Liver (tissue), 9 donors: ENCODE results near the gene NIPAL3. TPM values are rescaled to one million over a fixed set of nuclear protein-coding genes. Genes with fewer than 3 reads are reported as not detected.

Experiments
- DNase-seq: peaks from one replicate; pipeline ENCODE4 v3.0.0-alpha.2; 2017; ENCODE audit warnings: low spot score
- H3K27ac ChIP-seq, 2 donors: one replicate each; pipeline ENCODE4 v1.7.0; 2013; ENCODE audit warnings: inconsistent platforms in 2 of 2, low read length in 2 of 2, control low read depth in 1 of 2, low read depth in 1 of 2, mild to moderate bottlenecking in 1 of 2
- H3K27me3 ChIP-seq, 4 donors: one replicate each; pipeline versions ENCODE4 v1.6.1 to v1.7.0; 2013; ENCODE audit warnings: low read length in 3 of 4, inconsistent platforms in 1 of 4, mild to moderate bottlenecking in 1 of 4, moderate library complexity in 1 of 4; ENCODE audit not compliant: control insufficient read depth in 4 of 4, insufficient read depth in 4 of 4
- H3K36me3 ChIP-seq, 4 donors: one replicate each; pipeline versions ENCODE4 v1.6.1 to v1.7.0; 2013; ENCODE audit warnings: low read length in 3 of 4, mild to moderate bottlenecking in 3 of 4, low read depth in 1 of 4, moderate library complexity in 1 of 4; ENCODE audit not compliant: control insufficient read depth in 4 of 4, insufficient read depth in 3 of 4
- H3K4me1 ChIP-seq, 4 donors: one replicate each; pipeline versions ENCODE4 v1.6.1 to v1.7.0; 2013; ENCODE audit warnings: low read length in 3 of 4, mild to moderate bottlenecking in 3 of 4, moderate library complexity in 1 of 4; ENCODE audit not compliant: control insufficient read depth in 4 of 4, insufficient read depth in 4 of 4
- H3K4me3 ChIP-seq, 3 donors: one replicate each; pipeline versions ENCODE4 v1.6.1 to v1.7.0; 2013; ENCODE audit warnings: low read length in 3 of 3, control low read depth in 1 of 3, low read depth in 1 of 3, mild to moderate bottlenecking in 1 of 3
- H3K9ac ChIP-seq, 2 donors: one replicate each; pipeline ENCODE4 v1.7.0; 2013; ENCODE audit warnings: low read length in 2 of 2, mild to moderate bottlenecking in 2 of 2, moderate library complexity in 2 of 2, control low read depth in 1 of 2, low read depth in 1 of 2
- H3K9me3 ChIP-seq, 4 donors: one replicate each; pipeline versions ENCODE4 v1.6.1 to v1.7.0; 2013; ENCODE audit warnings: low read length in 3 of 4; ENCODE audit not compliant: control insufficient read depth in 4 of 4
- ATF3 ChIP-seq: IDR thresholded peaks from 2 replicates; pipeline ENCODE4 v1.6.1; 2016; ENCODE audit warnings: antibody characterized with exemption
- EGR1 ChIP-seq, 2 donors: IDR thresholded peaks; 2 replicates each; pipeline ENCODE4 v1.6.1; 2016 to 2018; ENCODE audit warnings: antibody characterized with exemption in 2 of 2, low read depth in 2 of 2
- FOXA2 ChIP-seq: IDR thresholded peaks from 2 replicates; pipeline ENCODE4 v1.6.1; 2016; ENCODE audit warnings: antibody characterized with exemption
- GABPA ChIP-seq, 2 donors: IDR thresholded peaks in 1 of 2; conservative IDR thresholded peaks in 1 of 2; 2 replicates each; pipeline ENCODE4 v1.6.1; 2016; ENCODE audit warnings: antibody characterized with exemption in 2 of 2, mild to moderate bottlenecking in 1 of 2, moderate library complexity in 1 of 2
- HNF4G ChIP-seq: IDR thresholded peaks from 2 replicates; pipeline ENCODE4 v1.6.1; 2016; ENCODE audit warnings: antibody characterized with exemption
- JUND ChIP-seq, 2 donors: IDR thresholded peaks; 2 replicates each; pipeline ENCODE4 v1.6.1; 2016; ENCODE audit warnings: antibody characterized with exemption in 2 of 2
- RAD21 ChIP-seq, 2 donors: IDR thresholded peaks; 2 replicates each; pipeline ENCODE4 v1.6.1; 2016; ENCODE audit warnings: antibody characterized with exemption in 2 of 2, mild to moderate bottlenecking in 2 of 2
- SP1 ChIP-seq: IDR thresholded peaks from 2 replicates; pipeline ENCODE4 v1.6.1; 2018; ENCODE audit warnings: antibody characterized with exemption, mild to moderate bottlenecking
- ZBTB33 ChIP-seq: IDR thresholded peaks from 2 replicates; pipeline ENCODE4 v1.6.1; 2016; ENCODE audit warnings: antibody characterized with exemption
- WGBS: extraction: QIAGEN DNeasy Blood & Tissue Kit; methylation state at CpG from one replicate; pipeline ENCODE4 v1.1.7; 2013; 5-methylcytosine and 5-hydroxymethylcytosine counted together
- polyA plus RNA-seq, 2 donors: library from polyadenylated mRNA; stranded (reverse) in 1 of 2; unstranded in 1 of 2; fragments of 200-250 nt in 1 of 2; fragments of >200 nt in 1 of 2; fragmentation: Nextera tagmentation in 1 of 2; extraction: Ambion mirVana in 1 of 2; gene quantifications; one replicate each; pipeline versions ENCODE4 v1.2.1 to v1.2.3, GENCODE V29; 2013 to 2015
- total RNA-seq, 2 donors: library from RNA; depleted of rRNA; stranded (reverse); fragments of >200 nt; gene quantifications; one replicate each; pipeline ENCODE4 v1.2.3, GENCODE V29; 2014
- TF ChIP-seq, protein P1 (sequence below): IDR thresholded peaks from 2 replicates; pipeline ENCODE4 v1.6.1; 2016; ENCODE audit warnings: antibody characterized with exemption, mild to moderate bottlenecking
- donor health status: healthy.
- donor health status: healthy.
- donor health status: healthy.
- donor health status: healthy.
- donor health status: healthy.

The NIPAL3 gene
- total and polyA plus RNA-seq, 4 donors, result 3.0 to 12.0 (median 6.0) TPM

DNA sequence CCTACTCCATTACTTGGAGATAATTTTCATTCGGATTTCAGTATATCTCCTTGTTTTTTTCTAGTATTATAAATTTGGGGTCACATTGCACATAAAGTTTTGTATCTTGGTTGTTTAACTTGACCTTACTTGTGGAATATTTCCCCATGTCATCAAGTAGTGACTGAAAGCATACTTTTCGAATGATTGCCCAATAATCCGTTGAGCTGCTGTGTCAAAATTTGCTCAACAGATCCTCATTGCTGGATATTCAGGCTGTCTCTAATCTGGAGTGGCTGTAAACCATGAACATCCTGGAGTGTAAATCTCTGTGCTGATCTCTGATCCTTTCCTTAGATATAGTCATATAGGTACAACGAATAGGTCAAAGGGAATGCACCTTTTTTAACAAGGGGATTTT, 4.9 kb downstream of the NIPAL3 start:
- no peak for DNase-seq
- H3K4me3 ChIP-seq, result no peak overlapping the region
- H3K36me3 ChIP-seq, result peaks cover 0 to 22% (median 6%) of the 10 kb centered on the region in 4 donors
- TF ChIP-seq, protein P1, sequence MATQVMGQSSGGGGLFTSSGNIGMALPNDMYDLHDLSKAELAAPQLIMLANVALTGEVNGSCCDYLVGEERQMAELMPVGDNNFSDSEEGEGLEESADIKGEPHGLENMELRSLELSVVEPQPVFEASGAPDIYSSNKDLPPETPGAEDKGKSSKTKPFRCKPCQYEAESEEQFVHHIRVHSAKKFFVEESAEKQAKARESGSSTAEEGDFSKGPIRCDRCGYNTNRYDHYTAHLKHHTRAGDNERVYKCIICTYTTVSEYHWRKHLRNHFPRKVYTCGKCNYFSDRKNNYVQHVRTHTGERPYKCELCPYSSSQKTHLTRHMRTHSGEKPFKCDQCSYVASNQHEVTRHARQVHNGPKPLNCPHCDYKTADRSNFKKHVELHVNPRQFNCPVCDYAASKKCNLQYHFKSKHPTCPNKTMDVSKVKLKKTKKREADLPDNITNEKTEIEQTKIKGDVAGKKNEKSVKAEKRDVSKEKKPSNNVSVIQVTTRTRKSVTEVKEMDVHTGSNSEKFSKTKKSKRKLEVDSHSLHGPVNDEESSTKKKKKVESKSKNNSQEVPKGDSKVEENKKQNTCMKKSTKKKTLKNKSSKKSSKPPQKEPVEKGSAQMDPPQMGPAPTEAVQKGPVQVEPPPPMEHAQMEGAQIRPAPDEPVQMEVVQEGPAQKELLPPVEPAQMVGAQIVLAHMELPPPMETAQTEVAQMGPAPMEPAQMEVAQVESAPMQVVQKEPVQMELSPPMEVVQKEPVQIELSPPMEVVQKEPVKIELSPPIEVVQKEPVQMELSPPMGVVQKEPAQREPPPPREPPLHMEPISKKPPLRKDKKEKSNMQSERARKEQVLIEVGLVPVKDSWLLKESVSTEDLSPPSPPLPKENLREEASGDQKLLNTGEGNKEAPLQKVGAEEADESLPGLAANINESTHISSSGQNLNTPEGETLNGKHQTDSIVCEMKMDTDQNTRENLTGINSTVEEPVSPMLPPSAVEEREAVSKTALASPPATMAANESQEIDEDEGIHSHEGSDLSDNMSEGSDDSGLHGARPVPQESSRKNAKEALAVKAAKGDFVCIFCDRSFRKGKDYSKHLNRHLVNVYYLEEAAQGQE, result no peak
- TF ChIP-seq RAD21 (IDR thresholded peaks at IDR 0.05), result no peak
- no peak for TF ChIP-seq ATF3
- no peak for TF ChIP-seq ZBTB33
- TF ChIP-seq EGR1 (IDR thresholded peaks at IDR 0.05; ENCODE audit: low read depth in 2 of 2), result no peak
- TF ChIP-seq HNF4G, result no peak
- TF ChIP-seq SP1, result no peak
- no peak for TF ChIP-seq FOXA2
- no peaks in the 10 kb centered on the region for H3K27me3 ChIP-seq
- no peak overlapping the region for H3K27ac ChIP-seq
- H3K4me1 ChIP-seq, result peaks cover 3 to 13% (median 8%) of the 10 kb centered on the region in 4 donors
- H3K9ac ChIP-seq, result no peak overlapping the region
- 85% methylated on average over 4 of the region's 4 CpGs for WGBS
- H3K9me3 ChIP-seq, result no peaks in the 10 kb centered on the region

DNA sequence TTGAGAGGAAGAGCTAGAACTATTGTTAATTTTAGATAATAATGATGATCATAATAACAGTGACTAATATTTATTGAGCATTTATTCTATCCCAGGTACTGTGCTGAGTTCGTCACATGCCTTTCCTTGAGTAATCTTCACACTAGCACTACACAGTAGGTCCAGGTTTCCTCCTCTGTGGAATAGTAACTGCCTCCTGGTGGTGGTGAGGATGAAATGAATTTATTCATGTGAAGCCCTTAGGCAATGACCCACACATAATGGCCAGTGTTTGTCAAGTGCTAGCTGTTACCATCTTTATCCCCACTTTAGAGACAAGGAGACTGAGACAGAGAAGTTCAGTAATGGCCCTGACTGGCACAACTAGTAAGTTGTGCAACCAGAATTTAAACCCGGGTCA, 5.9 kb downstream of the NIPAL3 start:
- Histone ChIP-seq H3K9ac (no peak overlapping the region), H3K27ac (no peak overlapping the region), H3K27me3 (no peaks in the 10 kb centered on the region), H3K36me3 (peaks cover 0 to 22% (median 6%) of the 10 kb centered on the region in 4 donors), H3K4me1 (peaks cover 3 to 6% (median 5%) of the 10 kb centered on the region in 4 donors), H3K4me3 (no peak overlapping the region), H3K9me3 (no peaks in the 10 kb centered on the region)
- no peak for DNase-seq
- no peak for TF ChIP-seq GABPA (IDR thresholded peaks at IDR 0.05 in 1 of 2, conservative IDR thresholded peaks at IDR 0.05 in 1 of 2)
- no peak for TF ChIP-seq JUND (IDR thresholded peaks at IDR 0.05)
- TF ChIP-seq, protein P1, result no peak
- no peak for TF ChIP-seq EGR1 (IDR thresholded peaks at IDR 0.05; ENCODE audit: low read depth in 2 of 2)
- no peak for TF ChIP-seq RAD21 (IDR thresholded peaks at IDR 0.05)
- WGBS, result 93% methylated on average over 2 of the region's 2 CpGs
